ENCODE measurements around the gene BMP7. TPM values are rescaled to one million over a fixed set of nuclear protein-coding genes. Genes with fewer than 3 reads are reported as not detected.
A peak's percentile ranks its signal among the peaks of the same experiment; 100 is the strongest.

The BMP7 gene
- total RNA-seq, 1 donor = not detected

GRCh38 chr20:57211908-57212533, 54.4 kb downstream of the BMP7 start:
- no peak for TF ChIP-seq CTCF (IDR thresholded peaks at IDR 0.05; ENCODE audit: extremely low read depth, low read depth, low read length)
- no peaks in the 10 kb centered on the region for H3K36me3 ChIP-seq (ENCODE audit: insufficient read depth, low read length)
- H3K27me3 ChIP-seq (ENCODE audit: insufficient read depth, low read length) = no peaks in the 10 kb centered on the region
- H3K79me2 ChIP-seq (ENCODE audit: insufficient read depth, low read length) = no peaks in the 10 kb centered on the region
- H4K20me1 ChIP-seq (ENCODE audit: insufficient read depth, low read length) = no peaks in the 10 kb centered on the region
- H3K9me3 ChIP-seq (ENCODE audit: low read depth, low read length) = no peaks in the 10 kb centered on the region
- no peak overlapping the region for H3K4me2 ChIP-seq (ENCODE audit: insufficient read depth, low read length)
- peak; percentile 35 for DNase-seq (ENCODE audit: insufficient read length, low spot score, missing footprints)
- no peaks in the 10 kb centered on the region for H3K4me1 ChIP-seq (ENCODE audit: insufficient read depth, low read length)
- H3K27ac ChIP-seq (ENCODE audit: low read depth, low read length) = no peak overlapping the region
- no peak overlapping the region for H2AFZ ChIP-seq (ENCODE audit: low read length)
- no peak overlapping the region for H3K4me3 ChIP-seq (ENCODE audit: insufficient read depth, low read length)

- Histone ChIP-seq H3K27me3 (ENCODE audit: insufficient read depth, low read length) (no peaks in the 10 kb centered on the region), H3K79me2 (ENCODE audit: insufficient read depth, low read length) (no peaks in the 10 kb centered on the region), H3K4me2 (ENCODE audit: insufficient read depth, low read length) (no peak overlapping the region), H3K9me3 (ENCODE audit: low read depth, low read length) (no peaks in the 10 kb centered on the region), H3K4me1 (ENCODE audit: insufficient read depth, low read length) (no peaks in the 10 kb centered on the region), H2AFZ (ENCODE audit: low read length) (no peak overlapping the region), H3K27ac (ENCODE audit: low read depth, low read length) (no peak overlapping the region), H4K20me1 (ENCODE audit: insufficient read depth, low read length) (no peaks in the 10 kb centered on the region), H3K4me3 (ENCODE audit: insufficient read depth, low read length) (no peak overlapping the region), H3K36me3 (ENCODE audit: insufficient read depth, low read length) (no peaks in the 10 kb centered on the region)
- DNase-seq (ENCODE audit: insufficient read length, low spot score, missing footprints) = peak; percentile 53
- TF ChIP-seq CTCF (IDR thresholded peaks at IDR 0.05; ENCODE audit: extremely low read depth, low read depth, low read length) = no peak
These were observed 55.0 kb downstream of the BMP7 start for GRCh38 chr20:57211406-57211805.

- Histone ChIP-seq H3K79me2 (ENCODE audit: insufficient read depth, low read length) (no peaks in the 10 kb centered on the region), H3K4me2 (ENCODE audit: insufficient read depth, low read length) (no peak overlapping the region), H3K36me3 (ENCODE audit: insufficient read depth, low read length) (no peaks in the 10 kb centered on the region), H4K20me1 (ENCODE audit: insufficient read depth, low read length) (no peaks in the 10 kb centered on the region), H3K27me3 (ENCODE audit: insufficient read depth, low read length) (no peaks in the 10 kb centered on the region), H3K4me1 (ENCODE audit: insufficient read depth, low read length) (no peaks in the 10 kb centered on the region), H3K27ac (ENCODE audit: low read depth, low read length) (no peak overlapping the region), H2AFZ (ENCODE audit: low read length) (no peak overlapping the region), H3K9me3 (ENCODE audit: low read depth, low read length) (no peaks in the 10 kb centered on the region), H3K4me3 (ENCODE audit: insufficient read depth, low read length) (no peak overlapping the region)
- DNase-seq (ENCODE audit: insufficient read length, low spot score, missing footprints) = peak; percentile 29
- TF ChIP-seq CTCF (IDR thresholded peaks at IDR 0.05; ENCODE audit: extremely low read depth, low read depth, low read length) = no peak
These were observed 55.5 kb downstream of the BMP7 start for GRCh38 chr20:57210911-57211280.

GRCh38 chr20:57210054-57210910, 56.2 kb downstream of the BMP7 start:
- DNase-seq (ENCODE audit: insufficient read length, low spot score, missing footprints) = peak; percentile 26
- H3K4me1 ChIP-seq (ENCODE audit: insufficient read depth, low read length) = no peaks in the 10 kb centered on the region
- H3K27ac ChIP-seq (ENCODE audit: low read depth, low read length) = no peak overlapping the region
- TF ChIP-seq CTCF (IDR thresholded peaks at IDR 0.05; ENCODE audit: extremely low read depth, low read depth, low read length) = no peak
- no peak overlapping the region for H3K4me2 ChIP-seq (ENCODE audit: insufficient read depth, low read length)
- H4K20me1 ChIP-seq (ENCODE audit: insufficient read depth, low read length) = no peaks in the 10 kb centered on the region
- no peak overlapping the region for H2AFZ ChIP-seq (ENCODE audit: low read length)
- H3K9me3 ChIP-seq (ENCODE audit: low read depth, low read length) = no peaks in the 10 kb centered on the region
- H3K4me3 ChIP-seq (ENCODE audit: insufficient read depth, low read length) = no peak overlapping the region
- H3K36me3 ChIP-seq (ENCODE audit: insufficient read depth, low read length) = no peaks in the 10 kb centered on the region
- H3K27me3 ChIP-seq (ENCODE audit: insufficient read depth, low read length) = no peaks in the 10 kb centered on the region
- H3K79me2 ChIP-seq (ENCODE audit: insufficient read depth, low read length) = no peaks in the 10 kb centered on the region

Data from osteoblast (primary cell).